GM18505 (cell line): ENCODE measurements around the gene NCS1.

Source experiments
- ATAC-seq: cut with Tn5 transposase; IDR thresholded peaks from one replicate; pipeline ENCODE4 v1.9.1; 2021; ENCODE audit not compliant: unreplicated experiment
- POLR2A ChIP-seq: IDR thresholded peaks from 4 replicates; pipeline ENCODE4 v1.6.1; 2011; ENCODE audit warnings: borderline replicate concordance; ENCODE audit not compliant: insufficient read depth, insufficient read length; ENCODE audit errors: extremely low read depth

NCS1 gene

DNA sequence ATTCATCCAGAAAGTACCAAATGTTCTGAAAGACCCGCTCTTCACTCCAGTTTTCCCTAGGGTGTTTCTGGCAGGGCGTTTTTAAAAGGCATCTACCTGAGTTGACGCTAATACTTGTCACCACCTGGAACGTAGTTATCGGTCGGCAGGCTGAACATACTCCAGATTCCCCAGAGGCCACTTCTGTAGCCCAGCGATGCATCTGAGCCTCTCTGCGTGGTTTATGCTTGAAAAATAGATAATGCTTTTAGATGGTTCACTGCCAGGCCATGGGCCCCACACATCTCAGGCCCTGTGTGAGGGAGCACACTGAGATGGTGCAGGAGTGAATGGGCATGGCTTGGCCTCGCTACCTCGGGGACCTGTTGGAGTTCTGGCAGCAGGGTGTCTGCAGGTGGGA lies 33.0 kb upstream of the NCS1 start:
- no peak for ATAC-seq
- no peak for TF ChIP-seq POLR2A

DNA sequence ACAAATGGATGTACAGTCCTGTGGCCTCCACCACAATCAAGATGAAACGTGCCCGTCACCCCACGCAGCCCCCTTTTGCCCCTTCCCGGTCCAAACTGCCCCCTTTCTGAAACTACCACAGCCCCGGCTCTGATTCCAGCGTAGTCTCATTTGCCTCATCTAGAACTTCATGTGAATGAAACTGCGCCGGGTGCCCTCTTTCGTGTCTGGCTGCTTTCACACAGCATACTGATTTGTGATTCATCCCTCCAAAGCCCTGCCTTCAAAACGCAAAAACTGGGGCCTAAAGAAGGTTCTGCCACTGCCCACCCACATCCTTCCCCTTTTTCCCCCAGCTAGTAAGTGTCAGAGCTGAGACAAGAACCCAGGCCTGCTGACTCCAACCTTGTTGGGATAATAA lies 31.5 kb upstream of the NCS1 start:
- no peak for ATAC-seq

DNA sequence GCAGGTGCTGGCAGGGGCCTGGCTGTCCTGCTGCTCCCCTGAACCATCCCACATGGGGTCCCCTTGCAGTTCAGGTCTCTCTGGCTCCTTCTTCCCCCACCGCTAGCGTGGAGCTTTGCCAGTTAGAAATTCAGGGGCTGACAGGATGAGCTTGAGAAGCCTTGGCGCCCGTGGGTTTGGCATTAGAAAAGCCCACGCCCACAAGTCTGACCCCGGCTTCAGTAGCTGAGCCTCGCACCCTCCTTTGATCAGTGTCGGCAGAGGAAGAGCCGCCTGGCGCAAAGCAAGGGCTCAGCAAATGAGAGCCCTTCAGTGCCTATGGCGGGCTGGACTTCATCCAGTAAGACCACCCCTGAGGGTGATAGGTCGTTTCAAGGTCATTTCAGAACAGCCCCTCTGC lies 30.1 kb upstream of the NCS1 start:
- ATAC-seq = no peak
- no peak for TF ChIP-seq POLR2A

More for the DNA sequence above, 31.5 kb upstream of the NCS1 start:
- TF ChIP-seq POLR2A = no peak

DNA sequence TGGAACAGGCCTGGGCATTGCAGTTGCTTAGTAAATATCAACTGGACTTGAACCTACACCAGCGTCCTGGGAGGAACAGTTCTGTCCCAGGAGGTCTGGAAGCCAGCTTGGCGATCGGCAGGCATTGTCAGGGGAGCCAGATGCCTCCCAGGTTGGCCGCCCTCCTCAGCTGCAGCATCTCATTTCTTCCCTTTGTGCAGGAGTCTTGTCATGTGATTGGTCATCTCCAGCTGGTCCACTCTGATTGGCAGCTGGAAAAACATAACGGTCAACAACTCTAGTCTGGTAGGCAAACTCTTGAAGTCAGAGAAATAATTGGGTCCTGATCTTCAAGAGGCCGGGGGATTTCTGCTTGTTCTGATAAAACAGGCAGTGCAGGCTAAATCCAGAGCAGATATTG lies 29.6 kb upstream of the NCS1 start:
- ATAC-seq = no peak
- no peak for TF ChIP-seq POLR2A

DNA sequence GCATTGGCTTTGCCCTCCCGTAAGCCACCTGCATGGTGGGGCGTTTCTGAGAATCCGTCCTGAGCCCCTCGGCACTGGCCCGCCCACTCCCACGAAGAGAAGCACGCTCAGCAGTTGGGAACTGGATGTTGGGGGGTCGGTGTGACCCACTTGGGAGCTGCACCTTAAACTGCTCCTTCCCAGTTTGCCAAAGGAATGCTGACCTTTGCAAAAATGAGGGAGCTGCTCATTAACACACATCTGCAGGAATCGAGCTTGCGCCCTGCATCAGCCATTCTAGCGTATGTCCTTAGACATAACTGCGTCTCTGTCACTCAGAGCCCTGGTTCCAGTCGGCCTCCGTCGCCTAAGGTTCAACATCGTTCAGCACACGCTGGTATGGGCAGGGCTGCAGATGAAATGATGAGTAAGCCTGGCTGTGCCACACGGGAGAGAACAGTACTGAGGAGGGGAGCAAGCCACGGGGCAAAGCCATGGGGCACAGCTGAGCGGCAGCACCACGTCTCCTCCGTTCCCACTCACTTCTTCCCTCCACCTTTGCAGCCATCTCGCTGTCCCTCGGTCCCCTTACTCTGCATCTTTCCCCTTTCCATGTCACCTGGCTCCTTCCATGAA lies 28.8 kb upstream of the NCS1 start:
- no peak for TF ChIP-seq POLR2A
- no peak for ATAC-seq

DNA sequence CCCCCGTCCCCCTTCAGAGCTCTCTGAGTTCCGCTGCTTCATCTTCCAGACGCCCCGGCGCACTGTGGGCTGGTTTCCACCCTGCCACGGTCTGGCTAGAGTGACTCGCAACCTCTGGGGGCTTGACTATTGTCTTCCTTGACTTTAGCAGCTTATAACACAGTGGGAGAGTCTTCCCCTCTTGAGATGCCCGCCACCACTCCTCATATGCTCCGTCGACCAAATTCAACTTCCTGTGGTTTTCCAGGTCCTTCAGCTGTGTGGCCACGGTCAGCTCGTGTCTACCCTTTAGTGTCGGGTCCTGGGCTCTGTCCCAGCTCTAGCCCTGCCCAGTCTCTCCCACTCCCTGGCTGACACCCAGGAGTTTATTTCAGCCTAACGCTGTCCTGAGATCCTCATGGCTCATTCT lies 28.2 kb upstream of the NCS1 start:
- TF ChIP-seq POLR2A = no peak
- no peak for ATAC-seq

DNA sequence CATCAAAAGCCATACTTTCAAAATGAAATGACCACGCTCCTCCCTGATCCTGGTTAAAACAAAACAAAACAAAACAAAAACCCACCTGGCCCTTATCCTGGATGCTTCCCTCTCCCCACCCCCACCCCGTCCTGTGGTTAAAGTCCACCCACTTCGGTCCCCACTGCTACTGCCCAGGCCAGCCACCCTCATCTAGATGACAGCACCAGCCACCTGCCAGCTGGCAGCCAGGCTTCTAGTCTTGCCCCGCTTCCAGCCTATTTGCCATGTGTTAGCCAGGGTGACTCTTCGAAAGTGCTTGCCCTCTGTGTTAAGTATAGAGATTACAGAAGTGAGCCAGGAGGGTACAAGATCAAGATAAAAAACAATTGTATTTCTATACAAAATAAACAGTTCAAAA lies 27.5 kb upstream of the NCS1 start:
- ATAC-seq = no peak
- TF ChIP-seq POLR2A = no peak

DNA sequence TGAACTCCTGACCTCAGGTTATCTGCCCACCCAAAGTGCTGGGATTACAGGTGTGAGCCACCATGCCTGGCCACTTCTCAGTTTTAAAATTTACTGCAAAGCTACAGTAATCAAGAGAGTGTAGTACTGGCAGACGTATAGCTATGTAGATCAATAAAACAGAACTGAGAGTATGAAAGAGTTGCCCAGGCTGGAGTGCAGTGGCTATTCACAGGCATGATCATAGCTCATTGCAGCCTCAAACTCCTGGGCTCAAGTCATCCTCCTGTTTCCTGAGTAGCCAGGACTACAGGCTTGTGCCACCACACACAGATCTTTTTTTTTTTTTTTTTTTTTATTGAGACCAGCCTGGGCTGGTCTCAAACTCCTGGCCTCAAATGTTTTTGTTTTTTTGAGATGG lies 26.5 kb upstream of the NCS1 start:
- TF ChIP-seq POLR2A = no peak
- ATAC-seq = no peak

DNA sequence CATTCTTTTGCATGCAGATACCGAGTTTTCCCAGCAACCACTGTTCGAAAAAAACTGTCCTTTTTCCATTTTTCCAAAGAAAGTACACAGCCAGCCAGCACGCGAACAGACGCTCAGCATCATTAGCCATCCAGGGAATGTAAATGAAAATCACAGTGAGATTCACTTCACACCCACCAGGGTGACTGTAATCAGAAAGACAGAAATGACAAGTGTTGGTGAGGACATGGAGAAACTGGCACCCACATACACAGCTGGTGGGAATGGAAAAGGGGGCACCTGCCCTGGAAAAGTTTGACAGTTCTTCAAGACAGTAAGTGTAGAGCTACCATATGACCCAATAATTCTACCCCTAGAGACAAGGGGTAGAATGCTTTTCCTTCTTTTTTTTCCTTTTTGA lies 25.0 kb upstream of the NCS1 start:
- no peak for TF ChIP-seq POLR2A
- ATAC-seq = no peak

DNA sequence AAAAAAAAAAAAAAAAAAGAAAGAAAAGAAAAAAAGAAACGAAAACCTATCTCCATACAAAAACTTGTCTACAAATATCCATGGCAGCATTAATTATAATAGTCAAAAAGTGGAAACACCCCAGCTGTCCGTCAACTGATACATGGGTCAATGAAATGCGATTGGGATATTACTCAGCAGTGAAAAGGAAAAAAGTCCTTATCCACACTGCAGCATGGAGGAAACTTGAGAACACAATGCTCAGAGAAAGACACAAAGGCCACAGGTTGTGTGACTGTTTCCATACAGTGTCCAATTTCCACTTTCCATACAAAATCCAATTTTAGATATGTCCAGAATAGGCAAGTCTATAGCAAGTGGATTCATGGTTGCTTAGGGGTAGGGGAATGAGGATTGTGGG lies 24.3 kb upstream of the NCS1 start:
- no peak for TF ChIP-seq POLR2A
- no peak for ATAC-seq

DNA sequence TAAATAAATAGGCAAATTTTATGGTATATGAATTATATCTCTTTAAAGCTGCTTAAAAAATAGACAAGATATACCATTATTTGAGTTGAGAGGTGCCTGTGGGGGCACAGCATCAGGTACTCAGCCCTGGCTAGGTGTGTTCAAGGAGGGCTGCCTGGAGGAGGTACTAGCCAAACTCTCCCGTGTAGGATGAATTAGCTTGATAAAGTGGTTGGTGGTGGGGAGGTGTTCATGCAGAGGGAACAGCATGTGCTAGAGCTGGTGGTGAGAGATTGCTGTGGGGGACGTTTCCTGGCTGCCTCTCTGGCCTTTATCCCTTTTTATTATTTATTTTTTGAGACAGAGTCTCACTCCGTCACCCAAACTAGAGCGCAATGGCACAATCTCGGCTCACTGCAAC lies 23.2 kb upstream of the NCS1 start:
- TF ChIP-seq POLR2A = no peak
- ATAC-seq = no peak

DNA sequence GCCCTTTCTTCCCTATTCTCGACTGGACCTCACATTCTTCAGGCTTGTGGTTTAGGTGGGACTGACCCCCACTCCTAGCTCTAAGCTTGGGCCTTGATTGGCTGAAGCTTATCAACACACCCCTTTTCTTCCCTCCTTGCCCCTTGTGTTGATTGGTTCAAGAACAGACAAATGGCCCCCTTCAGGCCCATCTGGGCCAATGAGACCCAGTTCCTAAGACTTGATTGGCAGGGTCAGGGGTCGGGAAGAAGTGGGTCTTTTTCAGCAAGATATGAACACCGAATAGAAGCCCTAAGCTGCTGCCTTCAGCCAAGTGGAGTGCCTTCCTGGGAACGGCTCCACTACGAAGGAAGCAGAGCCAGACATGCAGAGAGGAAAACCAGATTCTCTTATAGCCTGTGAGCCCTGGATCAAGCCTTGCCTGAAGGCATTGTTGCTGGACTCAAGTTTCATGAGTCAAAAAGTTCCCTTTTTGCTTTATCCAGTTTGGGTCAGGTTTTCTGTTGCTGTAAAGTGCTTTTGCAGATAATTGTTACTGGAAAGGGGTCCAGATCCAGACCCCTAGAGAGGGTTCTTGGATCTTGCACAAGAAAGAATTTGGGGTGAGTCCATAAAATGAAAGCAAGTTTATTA lies 22.4 kb upstream of the NCS1 start:
- ATAC-seq = no peak
- no peak for TF ChIP-seq POLR2A

DNA sequence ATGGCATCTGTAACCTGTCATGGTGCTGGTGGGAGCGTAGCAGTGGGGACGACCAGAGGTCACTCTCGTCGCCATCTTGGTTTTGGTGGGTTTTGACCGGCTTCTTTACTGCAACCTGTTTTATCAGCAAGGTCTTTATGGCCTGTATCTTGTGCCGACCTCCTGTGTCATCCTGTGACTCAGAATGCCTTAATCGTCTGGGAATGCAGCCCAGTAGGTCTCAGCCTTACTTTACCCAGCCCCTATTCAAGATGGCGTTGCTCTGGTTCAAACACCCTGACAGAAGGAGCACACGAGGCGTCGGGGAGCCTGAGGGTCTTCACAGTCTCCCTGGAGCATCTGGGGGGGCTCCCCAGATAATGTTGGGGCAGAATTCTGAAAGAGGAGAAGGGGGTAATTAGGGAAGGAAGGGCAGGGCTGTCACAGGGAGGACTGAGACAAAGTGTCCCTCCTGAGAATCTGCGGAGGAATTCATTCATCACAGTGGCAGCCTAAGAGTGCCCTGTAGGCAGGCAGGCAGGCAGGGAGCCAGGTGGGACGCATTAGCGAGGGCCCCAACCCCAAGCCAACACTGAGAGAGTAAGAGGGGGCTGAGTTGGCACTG lies 21.3 kb upstream of the NCS1 start:
- no peak for ATAC-seq

DNA sequence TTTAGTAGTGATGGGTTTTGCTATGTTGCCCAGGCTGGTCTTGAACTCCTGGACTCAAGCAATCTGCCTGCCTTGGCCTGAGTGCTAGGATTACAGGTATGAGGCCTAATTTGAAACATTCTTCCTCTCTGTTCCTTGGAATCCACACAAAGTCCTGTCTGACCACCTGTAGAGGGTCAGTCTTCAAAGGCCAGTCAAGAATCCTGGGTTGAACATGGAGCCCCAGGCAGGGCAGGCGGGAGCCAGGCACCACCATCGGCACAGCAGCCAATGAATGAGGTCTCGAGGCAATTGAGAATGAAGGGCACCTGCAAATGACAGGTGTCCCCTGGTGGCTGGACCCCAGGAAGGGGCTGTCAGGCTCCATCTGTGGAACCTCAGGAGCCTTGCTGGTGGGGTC lies 17.4 kb upstream of the NCS1 start:
- no peak for ATAC-seq
- TF ChIP-seq POLR2A = no peak

More for the DNA sequence above, 21.3 kb upstream of the NCS1 start:
- no peak for TF ChIP-seq POLR2A
